GM21528 (cell line): Measurements from ENCODE around the gene IFIT1B.

Experiments used
- ATAC-seq: cut with Tn5 transposase; IDR thresholded peaks from one replicate; pipeline ENCODE4 v1.9.1; 2021; ENCODE audit warnings: mild to moderate bottlenecking, moderate library complexity; ENCODE audit not compliant: unreplicated experiment, low FRiP score

IFIT1B gene

DNA sequence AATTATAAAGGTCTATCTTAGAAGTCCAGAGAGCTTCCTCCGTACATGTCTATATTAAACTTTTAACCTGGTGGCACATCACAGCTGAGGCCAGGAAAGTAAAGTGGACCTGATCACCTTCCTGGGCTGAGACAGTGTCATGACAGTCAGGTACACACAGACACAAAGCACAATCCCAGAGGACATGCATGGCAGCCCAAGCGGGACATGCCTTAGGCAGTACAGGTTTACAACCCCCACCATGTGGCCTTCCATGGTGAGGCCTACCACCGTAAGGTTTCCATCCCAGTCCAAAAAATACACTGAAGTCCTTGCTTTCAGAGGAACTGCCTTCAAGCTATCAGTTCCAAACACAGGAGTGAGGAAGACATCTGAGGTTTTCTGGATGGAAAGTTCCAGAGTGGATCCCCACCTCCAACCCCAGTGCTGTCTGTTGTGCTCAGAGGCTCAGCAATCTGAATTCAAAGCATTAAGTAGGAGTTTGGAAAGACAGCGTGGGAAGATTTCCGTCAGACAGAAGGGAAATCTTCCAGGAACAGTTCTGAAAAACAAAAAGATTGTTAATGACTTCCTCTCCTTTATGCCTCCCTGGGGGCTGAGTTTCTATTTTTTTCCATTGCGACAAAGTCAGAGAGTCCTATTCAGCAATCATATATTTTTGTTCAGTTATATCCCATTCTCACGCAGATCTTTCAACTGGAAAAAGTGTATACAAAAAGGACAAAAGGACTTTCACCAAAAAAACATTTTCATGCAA is 30.0 kb upstream of the IFIT1B start:
- ATAC-seq, result no peak

DNA sequence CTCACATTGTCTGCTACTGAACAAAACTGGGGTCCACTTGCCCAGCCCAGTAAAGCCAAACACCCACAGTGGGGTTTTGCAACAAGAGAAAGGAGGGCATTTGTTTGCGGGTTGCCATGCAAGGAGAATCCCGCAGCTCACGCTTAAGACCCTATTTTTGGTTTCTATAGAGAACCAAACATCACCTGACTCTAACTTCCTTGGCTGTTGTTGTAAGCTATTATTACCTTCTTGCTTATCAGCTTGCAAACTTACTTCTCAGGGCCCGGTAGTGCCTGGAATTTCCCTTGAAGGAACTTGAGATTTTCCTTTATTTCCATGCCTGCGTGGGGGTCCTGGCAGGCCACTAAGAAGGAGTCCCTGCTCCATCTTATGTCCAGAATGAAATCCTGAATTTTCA is 29.4 kb upstream of the IFIT1B start:
- ATAC-seq, result no peak

DNA sequence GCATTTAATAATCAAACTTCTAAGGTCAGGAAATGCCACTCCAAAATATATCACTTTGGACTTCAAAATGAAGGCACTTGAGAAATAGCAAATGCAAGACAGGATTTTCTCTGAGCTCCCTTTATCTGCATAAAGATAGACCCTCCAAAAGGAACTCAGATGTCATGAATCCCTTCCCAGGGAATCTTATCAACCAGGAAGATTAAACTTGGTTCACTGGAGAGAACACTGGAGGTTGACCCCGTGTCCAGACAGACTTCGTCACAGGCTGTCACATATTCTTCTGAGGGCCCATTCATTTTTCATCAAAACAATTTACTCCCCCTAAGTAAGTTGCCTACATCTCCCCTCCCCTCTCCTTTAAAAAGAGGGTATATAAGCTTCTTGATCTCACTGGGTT is 28.9 kb upstream of the IFIT1B start:
- no peak for ATAC-seq

DNA sequence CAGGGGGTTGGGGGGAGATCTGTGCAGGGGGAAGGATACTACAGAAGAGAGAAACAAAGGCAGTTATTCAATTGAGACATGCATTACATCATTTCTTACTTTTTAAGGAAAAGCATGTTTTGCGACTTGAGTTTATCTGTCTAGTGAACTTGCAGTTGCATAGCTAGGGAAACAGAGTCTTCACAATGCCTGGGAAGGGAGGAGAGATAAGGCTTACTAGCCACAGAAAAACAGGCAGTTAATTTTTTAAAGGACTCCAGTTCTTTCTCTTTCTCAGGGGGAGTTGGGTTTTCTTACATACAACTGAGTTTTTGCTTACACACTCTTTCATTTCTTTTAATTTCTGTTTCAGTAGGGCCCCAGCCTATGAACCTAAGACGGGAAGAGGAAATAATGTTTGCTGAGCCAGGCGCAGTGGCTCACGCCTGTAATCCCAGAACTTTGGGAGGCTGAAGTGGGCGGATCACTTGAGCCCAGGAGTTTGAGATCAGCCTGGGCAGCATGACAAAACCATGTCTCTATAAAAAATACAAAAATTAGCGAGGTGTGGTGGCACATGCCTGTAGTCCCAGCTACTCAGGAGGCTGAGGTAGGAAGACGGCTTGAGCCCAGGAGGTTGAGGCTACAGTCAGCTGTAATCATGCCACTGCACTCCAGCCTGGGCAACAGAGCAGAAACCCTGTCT is 27.1 kb upstream of the IFIT1B start:
- peak; percentile 47 for ATAC-seq

DNA sequence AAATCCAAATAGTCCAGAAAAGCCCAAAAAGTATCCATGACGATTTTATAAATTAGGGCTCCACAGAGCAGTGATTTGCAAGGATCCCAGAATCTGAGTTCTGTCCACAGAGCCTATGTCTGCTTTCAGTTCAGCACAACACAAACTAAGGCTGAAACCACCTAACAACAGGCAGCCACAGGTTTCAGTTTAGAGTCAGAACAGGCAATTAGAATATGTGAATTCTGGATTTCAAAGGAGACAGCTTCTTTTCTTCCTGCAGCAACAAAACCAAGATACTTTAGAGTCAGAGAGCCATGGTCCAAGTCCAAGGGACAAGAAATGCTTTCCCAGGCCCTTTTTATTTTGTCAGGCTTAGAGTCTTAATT is 26.5 kb upstream of the IFIT1B start:
- ATAC-seq, result peak; percentile 84

DNA sequence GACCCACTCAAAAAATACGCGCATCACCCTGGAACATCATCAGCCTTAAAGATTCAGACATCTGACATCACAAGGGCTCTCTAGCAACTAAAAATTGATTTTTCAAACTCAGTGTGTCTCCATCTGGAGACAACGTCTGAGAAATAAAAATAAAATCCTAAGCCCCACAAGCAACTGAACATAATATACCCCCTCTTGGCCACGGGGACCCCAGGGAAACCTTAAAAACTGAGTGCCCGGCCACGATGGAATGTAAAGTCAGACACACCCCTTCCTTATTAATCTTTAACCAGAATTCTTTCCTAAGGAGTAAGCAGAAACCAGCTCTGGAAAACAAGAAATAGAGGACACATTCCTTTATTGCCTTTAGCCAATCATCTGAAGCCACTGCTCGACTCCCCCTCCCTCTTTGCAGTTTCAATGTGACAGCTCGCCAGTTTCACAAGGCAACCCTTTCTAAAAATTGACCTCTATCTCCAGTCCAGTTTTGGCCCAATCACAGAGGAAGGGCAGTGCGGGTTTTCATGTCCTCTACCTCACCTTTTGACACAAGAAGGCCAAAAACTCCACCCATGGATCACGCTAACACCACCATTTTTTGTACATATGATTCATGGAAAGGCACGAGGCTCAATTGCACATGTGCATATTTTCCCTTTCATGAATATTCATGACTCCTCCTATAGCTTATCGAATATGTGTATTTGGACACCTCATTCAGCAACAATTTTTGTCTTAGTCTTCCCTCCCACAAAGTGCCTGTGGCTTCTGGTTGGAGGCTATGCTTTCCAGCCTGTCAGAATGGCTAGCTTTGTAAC is 25.9 kb upstream of the IFIT1B start:
- no peak for ATAC-seq

DNA sequence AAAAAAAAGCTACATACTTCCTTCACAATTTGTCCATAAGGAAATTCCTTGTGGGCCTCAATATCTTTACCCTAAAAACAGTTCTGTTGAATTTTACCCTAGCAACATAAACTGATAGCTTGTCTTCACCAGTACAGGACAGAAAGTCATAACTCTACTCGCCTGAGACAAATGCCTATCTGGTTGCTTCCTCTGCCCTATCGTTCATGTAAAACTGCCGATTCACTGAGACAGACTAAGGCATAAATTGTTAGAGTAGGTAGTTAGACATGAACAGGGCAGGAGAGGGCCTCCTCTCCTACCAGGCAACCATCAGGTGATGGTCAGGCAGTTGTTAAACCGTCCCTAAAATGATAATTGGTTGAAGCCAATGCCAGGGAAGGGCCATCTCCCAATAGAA is 25.1 kb upstream of the IFIT1B start:
- no peak for ATAC-seq

DNA sequence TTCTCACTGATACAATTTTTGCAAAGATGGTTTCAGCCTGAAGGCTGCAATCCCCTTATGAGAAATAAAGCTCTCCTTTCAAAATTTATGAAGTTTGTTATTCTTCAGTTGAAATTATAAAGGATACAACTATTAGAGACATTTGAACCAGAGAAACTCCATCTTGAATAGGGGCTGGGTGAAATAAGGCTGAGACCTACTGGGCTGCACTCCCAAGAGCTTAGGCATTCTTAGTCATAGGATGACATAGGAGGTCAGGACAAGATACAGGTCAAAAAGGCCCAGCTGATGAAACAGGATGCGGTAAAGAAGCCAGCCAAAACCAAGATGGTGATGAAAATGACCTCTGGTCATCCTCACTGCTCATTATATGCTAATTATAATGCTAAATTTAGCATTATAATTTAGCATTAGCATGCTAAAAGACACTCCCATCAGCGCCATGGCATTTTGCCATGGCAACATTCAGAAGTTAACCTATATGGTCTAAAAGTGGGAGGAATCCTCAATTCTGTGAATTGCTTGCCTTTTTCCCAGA is 22.4 kb upstream of the IFIT1B start:
- no peak for ATAC-seq

DNA sequence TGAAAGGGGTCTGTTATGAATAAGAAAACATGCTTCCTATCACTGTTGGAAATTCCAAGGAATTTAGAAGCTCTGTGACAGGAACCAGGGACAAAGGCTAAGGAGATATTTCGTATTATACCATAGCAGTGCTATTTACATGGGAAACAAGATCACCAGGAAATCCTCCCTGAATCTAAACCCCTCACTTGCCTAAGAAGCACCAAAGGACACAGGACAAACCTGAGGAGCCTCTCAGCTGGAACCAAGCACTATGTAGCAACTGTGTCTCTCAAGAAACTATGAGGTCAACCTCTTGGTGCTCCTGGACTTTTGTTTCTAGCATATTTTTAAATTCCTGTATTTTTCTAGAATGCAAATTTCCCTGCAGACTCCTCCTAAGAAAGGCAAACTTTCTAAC is 20.8 kb upstream of the IFIT1B start:
- ATAC-seq, result no peak

DNA sequence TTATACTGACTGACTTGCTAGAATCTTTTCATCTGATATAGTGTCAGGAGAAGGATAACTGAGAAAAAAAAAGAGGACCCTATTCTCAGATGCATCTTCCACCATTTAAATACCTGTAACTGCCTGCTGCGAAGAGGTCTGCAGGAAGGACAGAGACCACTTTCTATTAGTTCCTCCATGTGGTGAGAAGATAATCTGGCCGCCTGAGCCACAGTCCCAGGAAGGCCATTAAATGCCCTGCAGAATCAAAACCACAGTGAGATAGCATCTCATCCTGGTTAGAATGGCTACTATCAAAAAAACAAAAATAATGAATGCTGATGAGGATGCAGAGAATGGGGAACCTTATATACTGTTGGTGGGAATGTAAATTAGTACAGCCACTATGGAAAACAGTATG is 19.9 kb upstream of the IFIT1B start:
- ATAC-seq, result no peak

DNA sequence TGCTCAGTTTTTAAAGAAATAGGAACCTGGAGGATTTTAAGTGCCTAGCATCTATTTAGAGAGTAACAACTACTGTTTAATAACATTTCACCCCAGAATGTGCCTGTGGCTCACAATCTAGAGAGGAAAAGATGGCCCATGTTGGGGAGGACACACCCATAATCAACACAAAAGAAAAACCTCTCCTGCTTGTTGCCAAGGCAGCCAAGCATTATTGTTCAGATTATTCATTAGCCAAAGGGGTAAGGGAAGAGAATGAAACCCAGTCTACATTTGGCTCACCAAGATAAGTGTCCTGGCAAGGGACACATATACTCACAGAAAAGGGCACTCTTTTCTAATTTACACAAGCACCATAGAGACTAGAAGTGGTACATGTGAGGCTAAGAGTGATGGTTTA is 17.7 kb upstream of the IFIT1B start:
- ATAC-seq, result no peak

DNA sequence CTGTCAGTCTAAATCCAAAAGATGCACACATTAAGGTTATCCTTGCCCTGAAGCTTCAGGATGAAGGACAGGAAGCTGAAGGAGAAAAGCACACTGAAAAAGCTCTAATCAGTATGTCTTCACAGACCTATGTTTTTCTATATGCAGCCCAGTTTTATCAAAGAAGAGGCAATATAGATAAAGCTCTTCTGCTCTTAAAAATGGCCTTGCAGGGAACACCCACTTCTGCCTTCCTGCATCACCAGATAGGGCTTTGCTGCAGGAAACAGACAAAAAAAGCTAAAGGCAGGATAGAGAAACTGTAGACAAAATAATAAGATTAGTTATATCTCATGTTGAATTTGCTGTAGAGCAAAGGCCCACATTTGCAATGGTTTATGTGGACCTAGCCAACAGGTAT is 14.9 kb upstream of the IFIT1B start:
- ATAC-seq, result no peak

DNA sequence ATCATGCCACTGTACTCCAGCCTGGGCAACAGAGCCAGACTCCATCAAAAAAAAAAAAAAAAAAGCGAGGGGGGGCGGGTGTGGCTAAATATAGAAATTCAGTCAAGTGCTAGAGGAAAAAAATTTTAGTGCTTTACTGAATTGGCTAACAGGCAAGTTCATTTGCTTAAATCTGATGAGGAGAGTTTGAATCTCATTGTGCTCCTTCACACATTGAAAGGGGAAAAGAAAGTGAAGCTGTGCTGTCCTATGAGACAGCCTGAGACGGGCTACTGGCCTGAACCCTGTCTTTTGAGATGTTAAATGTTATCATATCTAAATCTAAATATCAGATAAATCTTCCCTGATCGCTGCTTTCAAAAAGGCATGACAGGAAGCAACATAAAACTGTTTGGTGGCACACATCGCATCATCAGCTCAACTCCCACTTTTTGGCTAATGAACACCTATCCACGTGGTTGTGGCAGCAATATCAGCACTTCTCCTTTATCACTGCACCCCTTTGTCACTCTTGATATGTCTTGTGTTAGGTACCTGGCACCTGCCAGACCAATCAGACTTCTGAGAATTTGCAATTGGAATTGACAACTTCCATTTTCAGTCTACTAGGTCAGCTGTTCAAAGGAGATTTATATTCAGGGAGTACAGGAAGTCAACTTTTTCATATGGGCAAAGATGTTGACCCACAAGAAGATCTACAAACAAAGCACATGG is 14.0 kb upstream of the IFIT1B start:
- peak; percentile 46 for ATAC-seq

DNA sequence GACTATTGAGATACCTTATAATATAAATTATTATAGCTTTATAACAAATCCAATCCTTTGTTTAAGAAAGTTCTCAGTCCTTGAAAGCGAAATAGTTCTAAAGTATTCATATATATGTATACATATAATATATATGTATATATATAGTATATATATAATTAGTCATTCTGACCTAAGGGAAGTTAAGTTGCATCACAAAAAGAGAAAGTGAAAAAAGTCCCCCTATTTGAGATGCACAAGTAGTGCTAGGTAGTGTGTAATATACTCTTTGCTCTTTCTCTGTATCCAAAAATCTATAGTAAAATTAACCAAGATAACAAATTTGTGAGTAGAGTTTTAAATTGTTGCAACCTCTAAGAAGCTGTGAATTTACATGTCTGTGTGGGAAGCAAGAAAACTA is 13.3 kb upstream of the IFIT1B start:
- ATAC-seq, result no peak

DNA sequence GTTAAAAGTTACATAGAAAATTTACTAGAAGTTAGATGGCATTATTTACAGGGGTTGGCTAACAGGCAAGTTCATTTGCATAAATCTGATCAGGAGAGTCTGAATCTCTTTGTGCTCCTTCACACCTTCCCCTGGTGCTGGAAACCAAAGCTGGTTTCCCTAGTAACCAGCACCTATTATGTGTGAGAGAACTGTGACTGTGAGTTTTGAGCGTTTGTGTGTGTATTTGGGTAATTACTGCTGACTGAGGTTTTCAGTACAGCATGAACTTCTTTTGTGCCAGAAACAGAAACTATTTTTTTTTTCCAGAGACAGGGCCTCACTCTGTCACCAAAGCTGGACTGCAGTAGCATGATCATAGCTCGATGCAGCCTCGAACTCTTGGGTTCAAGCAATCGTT is 10.3 kb upstream of the IFIT1B start:
- ATAC-seq, result peak; percentile 62

DNA sequence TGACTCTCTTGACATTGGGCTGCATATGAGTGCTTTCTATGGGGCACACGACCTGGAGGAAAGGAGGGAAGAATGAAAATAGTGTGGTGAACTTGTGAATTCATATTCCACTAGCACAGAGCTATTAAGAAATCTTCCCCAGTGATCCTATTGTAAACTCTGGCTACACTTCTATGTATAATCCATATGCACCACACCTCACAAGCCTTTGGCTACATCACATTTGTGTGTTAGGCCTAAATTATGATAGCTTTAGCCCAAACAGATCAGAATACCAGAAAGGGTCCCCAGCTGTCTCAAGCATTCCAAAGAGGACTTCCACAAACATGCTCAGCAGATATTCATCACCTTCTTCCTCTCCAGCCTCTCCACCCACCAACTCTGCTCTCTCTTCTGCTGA is 9.7 kb upstream of the IFIT1B start:
- ATAC-seq, result no peak

DNA sequence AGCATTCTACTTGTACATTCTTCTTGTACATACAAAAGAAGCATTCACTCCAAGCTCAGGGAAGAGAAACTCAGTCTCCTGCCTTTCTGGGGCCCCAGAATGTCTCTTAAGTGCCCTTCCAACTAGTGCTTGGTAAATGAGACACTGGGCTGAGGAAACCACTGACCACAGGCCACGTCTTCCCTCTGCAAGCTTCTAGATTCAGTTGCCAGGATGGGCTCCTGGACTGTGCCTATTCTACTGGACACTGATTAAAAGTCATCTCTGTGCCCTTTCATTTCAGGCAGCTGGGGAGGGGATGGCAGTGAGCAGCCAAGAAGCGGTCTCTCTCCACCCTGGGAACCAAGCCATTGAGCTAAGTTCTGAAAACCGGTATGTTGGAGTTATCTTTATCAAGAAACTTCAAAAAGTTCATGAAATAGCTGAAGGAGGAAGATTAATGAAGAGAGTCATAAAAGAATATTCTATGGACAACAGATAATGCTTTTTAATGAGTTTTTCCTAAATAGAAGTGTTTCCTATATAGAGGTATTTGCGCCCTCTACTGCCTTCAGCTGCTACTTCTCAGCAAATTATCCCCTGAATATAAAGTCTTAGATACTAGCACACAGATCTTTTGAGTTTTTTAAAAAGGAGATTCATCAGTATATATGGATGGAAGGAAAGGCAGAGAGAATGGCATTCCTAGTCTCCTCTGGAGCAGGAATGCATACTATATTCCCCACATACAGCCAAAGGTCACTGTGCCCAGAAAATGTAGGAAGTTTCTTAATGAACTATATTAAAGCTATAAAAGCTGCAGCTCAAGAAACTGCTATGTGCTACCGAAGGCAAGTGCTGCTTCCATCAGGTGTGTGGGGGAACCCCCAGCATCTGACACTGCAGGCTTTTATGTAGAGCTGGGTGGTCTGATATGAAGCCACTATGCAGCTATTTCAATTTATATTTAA is 8.4 kb upstream of the IFIT1B start:
- ATAC-seq, result no peak

DNA sequence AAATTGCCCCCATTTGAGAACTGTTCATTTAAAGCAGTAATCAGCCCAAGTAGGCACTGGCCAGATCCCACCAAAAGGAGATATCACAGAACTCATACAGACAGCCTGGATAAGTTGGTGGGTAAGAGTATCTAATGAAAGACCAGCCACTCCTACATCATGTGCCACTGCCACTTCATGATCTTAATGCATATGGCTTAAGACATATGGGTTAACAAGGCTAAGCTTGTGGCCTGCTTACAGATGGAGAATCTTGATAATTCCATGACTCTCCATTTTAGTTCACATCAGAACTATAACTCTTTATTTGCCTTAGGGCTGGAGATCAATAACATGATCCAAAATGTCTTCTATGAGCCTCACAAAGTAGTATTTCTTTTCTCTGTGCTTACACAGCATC is 6.8 kb upstream of the IFIT1B start:
- ATAC-seq, result no peak

DNA sequence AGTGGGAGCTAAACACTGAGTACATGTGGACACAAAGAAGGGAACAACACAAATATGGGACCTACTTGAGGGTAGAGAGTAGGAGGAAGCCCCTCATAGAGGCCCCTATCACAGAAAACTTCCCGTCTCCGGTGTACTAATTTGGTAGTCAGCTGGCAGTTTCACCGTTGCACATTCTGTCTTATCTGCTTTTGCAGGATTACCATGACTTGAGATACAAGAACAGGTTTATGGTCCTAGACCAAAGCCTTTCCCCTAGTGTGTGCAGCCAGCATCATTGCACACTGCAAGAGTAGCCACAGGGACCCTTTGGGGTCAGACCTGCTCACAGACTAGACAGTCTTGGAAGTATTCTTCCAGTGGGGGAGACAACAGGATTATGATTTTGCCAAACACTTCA is 5.9 kb upstream of the IFIT1B start:
- ATAC-seq, result no peak
